ENCODE results near the gene LRRC10B.

LRRC10B gene

DNA sequence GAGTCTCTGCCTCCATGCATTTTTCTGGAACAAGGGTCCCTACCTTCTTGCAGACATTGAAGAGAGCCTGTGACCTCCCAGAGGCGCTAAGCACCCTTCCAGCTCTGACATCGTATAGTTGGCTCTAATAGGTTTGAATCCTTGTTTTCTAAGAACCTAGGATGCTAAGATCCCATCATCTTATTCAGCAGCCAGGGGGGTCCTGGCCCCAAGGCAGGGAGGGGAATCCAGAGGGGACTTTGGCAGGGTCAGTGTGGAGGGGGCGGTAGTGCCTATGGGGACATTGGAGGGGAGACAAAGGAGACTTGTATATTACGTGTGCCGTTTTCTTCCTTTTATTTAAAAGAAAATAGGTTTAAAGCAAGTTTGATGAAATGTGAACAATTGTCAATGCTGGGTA lies 3.4 kb upstream of the LRRC10B start:
- H3K4me3 ChIP-seq (ENCODE audit: low read depth, low read length), result no peak overlapping the region

DNA sequence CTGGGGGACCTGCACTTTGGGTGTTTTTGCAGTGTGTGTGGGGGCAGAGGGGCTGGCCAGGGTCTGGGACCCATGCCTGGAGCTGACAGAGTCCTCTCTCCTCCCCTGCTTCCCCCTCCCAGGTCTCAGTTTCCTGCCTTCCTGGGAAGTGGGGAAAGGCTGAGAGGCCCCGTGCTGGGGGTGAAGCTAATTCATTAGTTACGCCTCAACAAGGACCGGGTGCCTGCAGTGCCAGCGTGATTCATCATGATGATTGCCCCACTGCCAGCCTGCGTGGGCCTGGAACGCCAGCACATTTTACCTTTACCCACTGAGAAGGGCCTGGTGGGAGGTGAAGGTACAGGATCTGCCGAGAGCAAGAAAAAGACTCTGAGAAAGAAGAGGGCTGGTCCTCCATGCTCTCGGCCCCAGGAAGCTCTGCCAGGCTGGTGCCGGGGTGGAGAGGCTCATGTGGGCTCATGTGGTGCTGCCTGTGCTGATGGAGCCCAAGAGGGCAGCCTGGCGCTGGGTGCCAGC lies 2.9 kb upstream of the LRRC10B start:
- no peak overlapping the region for H3K4me3 ChIP-seq (ENCODE audit: low read depth, low read length)
- no peak for DNase-seq (ENCODE audit: low read depth)

More for the DNA sequence above, 3.4 kb upstream of the LRRC10B start:
- no peak for DNase-seq (ENCODE audit: low read depth)

GRCh38 chr11:61507012-61507768 lies 1.4 kb upstream of the LRRC10B start:
- H3K4me3 ChIP-seq (ENCODE audit: low read depth, low read length), result no peak overlapping the region
- DNase-seq (ENCODE audit: low read depth), result no peak

DNA sequence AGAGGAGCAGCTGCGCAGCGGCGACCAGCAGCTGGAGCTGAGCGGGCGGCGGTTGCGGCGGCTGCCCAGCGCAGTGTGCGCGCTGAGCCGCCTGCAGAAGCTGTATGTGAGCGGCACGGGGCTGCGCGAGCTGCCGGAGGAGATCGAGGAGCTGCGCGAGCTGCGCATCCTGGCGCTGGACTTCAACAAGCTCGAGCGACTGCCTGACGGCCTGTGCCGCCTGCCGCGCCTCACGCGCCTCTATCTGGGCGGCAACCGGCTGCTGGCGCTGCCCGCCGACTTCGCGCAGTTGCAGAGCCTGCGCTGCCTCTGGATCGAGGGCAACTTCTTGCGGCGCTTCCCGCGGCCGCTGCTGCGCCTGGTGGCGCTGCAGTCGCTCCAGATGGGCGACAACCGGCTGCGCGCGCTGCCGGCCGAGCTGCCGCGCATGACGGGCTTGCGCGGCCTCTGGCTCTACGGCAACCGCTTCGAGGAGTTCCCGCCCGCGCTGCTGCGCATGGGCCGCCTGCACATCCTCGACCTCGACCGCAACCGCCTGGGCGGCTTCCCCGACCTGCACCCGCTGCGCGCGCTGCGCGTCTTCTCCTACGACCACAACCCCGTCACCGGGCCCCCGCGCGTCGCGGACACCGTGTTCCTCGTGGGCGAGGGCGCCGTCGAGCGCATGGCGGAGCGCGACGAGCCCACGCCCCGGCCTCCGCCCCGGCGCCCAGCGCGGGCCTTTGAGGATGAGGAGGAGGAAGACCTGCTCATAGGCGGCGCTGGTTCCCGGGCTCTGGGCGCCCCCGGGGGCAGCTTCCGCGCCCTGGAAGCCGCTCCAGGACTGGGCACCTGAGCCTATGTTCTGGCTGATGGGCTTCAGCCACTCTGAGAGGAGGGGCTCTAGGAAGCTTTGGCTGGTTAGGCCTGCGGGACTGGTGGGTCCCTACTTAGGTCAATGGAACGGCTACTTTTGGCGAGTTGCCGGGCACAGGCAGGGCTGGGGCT lies 787 bp downstream of the LRRC10B start:
- peak overlapping the region; percentile 35 for H3K4me3 ChIP-seq (ENCODE audit: low read depth, low read length)
- peak; percentile 21 for DNase-seq (ENCODE audit: low read depth)

- DNase-seq (ENCODE audit: low read depth), result no peak
- no peak overlapping the region for H3K4me3 ChIP-seq (ENCODE audit: low read depth, low read length)
Measured at GRCh38 chr11:61510166-61510919, 1.8 kb downstream of the LRRC10B start.

- no peak overlapping the region for H3K4me3 ChIP-seq (ENCODE audit: low read depth, low read length)
- DNase-seq (ENCODE audit: low read depth), result no peak
Measured at GRCh38 chr11:61510974-61511373, 2.4 kb downstream of the LRRC10B start.

DNA sequence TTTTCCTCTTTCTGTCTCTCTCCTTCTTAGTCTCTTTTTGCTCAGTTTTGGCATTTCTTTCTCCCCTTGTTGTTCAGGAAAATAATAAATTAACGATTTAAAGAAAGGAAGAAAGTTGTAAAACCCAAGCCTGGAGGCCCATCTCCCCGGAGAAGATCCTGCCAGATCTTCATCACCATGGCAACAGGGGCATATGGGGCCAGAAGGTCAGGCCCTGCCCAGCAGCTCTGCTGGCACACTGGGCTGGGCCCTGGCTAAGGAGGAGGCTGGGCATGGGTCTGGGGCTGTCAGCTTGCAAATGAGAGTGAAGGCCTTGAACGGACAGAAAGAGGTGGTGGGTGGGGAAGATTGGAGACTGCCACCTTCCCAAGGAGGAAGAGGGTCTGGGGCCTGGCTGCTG lies 2.8 kb downstream of the LRRC10B start:
- no peak overlapping the region for H3K4me3 ChIP-seq (ENCODE audit: low read depth, low read length)
- DNase-seq (ENCODE audit: low read depth), result no peak

DNA sequence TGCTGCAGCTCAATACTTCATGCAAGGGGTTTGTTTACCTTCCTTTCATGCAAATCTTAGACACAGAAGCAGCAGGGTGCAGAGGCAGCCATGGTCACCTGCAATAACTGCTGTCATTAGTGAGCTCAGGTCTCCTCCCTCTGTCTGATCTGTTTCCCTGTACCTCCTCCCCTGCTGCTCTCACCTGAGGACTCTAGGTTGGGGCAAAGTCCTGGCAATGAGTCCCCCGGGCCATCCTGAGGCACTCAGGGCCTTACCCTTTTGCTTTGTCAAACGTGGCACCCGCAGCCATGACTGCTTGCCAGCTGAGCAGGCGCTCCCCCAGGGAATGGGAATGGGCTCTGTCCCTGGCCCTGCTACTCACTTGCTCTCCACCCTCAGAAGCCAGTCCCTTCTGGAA lies 3.9 kb downstream of the LRRC10B start:
- H3K4me3 ChIP-seq (ENCODE audit: low read depth, low read length), result no peak overlapping the region
- no peak for DNase-seq (ENCODE audit: low read depth)

GRCh38 chr11:61513143-61513765 lies 4.7 kb downstream of the LRRC10B start:
- H3K4me3 ChIP-seq (ENCODE audit: low read depth, low read length), result no peak overlapping the region
- DNase-seq (ENCODE audit: low read depth), result no peak

DNA sequence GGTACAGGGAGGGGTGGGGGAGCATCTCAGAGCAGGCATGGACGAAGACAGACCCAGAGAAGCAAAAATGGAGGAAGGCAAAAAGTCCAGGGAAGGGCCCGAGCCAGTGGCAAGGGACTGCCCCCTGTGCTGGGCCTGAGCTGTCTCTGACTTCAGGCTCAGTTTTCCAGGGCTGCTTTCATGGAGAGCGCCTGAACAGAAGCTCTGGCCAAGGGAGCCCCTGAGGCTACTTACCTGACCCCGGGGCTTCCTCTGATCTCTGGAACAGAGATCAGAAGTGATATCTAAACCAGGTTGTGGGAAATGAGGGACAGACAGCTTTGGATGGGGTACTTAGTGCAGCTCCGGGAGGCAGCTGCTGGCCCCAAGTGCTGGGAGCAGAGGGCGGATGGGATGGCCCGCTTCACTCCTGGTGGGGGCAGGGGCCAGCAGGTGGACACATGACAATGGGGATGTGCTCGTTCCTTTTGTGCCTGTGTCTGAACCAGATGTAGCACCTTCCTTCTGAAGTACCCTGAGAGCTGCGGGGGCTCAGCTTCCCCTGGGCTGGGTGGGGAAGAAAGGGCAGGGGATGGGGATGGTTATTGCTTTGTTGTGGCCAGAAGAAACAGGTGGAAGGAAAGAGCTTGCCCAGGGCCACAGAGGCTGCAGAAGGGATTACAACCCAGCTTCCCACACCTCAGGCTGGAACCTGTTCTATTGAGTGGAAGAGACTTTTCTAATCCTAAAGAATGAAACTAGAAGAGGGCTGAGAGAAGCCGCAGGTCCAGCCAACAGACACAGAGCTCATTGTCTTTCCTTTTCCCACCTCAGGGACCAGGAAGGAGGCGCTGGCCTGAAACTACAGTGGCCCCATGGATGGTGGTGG lies 5.7 kb downstream of the LRRC10B start:
- H3K4me3 ChIP-seq (ENCODE audit: low read depth, low read length), result no peak overlapping the region

GRCh38 chr11:61515686-61516085 lies 7.1 kb downstream of the LRRC10B start:
- H3K4me3 ChIP-seq (ENCODE audit: low read depth, low read length), result no peak overlapping the region
- no peak for DNase-seq (ENCODE audit: low read depth)

More for the DNA sequence above, 5.7 kb downstream of the LRRC10B start:
- DNase-seq (ENCODE audit: low read depth), result no peak

- peak overlapping the region; percentile 8 for H3K4me3 ChIP-seq (ENCODE audit: low read depth, low read length)
- DNase-seq (ENCODE audit: low read depth), result no peak
Measured at GRCh38 chr11:61516191-61516590, 7.6 kb downstream of the LRRC10B start.

DNA sequence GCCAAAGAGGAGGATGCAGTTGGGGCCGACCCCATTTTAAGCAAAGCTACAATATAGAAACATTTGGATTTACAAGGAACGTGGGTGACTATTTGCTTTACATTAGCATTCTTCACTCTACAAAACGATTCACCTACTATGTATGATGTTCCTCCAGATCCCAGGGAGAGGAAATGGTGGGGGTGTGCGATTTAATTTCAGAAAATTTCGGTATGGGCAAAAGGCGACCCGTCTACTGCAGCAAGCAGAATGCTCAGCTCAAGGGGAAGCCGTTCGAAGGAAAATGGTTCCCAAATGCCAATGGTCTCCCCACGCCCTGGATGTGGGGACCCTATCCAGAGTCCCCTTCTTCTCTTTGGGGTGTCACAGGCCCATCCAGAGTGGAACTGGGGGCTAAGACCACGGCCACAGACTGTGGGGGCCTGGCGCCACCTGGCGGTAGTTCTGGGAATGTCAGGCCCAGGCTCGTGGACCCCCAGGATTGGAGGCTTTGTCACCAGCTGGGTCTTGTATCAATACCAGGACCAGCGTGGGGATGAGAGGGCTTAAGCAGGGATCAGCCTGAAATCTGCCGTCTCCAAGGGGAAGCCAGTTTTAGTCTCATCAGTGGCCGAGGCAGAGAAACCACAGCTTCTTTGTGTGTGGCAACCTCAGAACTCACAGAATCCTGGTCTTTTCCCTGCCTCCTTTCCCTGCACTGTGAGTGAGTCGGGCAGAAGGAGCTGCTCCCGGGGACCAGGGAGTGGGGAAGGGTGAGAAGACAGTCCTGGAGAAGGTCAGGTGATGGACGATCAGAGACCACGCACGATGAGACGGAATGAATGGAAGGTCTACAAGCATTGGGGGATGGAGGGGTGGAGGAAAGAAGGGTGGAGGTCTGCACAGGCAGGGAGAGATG lies 8.4 kb downstream of the LRRC10B start:
- peak overlapping the region; percentile 8 for H3K4me3 ChIP-seq (ENCODE audit: low read depth, low read length)
- DNase-seq (ENCODE audit: low read depth), result no peak

DNA sequence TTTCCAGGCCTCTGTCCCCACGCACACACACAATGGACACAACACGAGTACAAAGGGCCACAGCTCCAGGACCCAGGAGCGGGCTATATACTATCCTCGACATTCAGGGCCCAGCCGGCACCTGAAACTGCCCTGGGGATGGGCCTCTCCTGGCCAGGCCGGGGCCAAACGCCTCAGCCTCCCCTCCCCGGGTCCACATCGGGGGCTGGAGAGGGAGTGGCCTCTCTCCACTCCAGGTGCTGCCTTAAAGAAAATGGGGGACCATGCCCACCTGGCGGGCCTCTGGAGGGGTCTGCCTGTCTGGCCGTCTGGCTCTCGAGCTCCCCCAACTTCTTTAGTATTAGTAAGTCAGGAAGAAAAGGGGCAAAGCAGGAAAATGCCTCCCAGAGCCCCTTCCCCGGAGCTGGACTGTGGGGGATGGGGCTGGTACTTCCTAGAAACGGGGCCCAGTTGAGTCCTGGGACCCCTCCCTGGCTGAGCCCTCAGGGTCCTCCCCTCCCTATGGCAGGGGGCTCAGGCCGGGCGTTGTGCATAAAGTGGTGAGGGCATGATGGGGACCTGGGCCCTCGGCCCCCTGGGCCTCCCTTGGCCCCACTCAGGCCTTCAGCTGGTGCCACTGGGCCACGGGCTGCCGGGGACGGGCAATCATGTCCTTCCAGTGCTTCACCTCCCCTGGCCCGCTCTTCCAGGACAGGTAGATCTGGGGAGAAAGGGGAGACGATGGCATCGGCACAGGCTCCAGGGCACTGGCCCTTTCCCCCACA lies 9.7 kb downstream of the LRRC10B start:
- DNase-seq (ENCODE audit: low read depth), result no peak
- H3K4me3 ChIP-seq (ENCODE audit: low read depth, low read length), result no peak overlapping the region

DNA sequence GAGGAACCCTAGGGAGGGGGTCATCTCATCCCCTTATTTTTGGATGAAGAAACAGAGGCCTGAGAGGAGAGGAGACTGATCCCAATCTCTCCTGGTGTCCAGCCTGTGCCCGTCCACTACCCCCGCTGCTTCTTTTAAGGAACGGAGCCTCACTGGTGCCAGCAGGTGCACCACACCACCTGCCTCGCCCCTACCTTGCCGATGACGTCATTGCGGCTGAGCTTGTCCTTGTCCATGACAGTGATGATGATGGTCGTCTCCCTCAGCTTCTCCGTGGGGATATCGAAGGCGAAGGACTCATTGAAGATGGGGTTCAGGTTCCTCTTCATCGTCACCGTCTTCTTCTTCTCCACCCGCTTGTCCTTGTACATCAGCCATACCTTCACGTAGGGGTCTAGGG lies 14.3 kb downstream of the LRRC10B start:
- DNase-seq (ENCODE audit: low read depth), result no peak
- H3K4me3 ChIP-seq (ENCODE audit: low read depth, low read length), result no peak overlapping the region

- no peak overlapping the region for H3K4me3 ChIP-seq (ENCODE audit: low read depth, low read length)
- DNase-seq (ENCODE audit: low read depth), result no peak
Measured at GRCh38 chr11:61524446-61524845, 15.9 kb downstream of the LRRC10B start.
